H1 (cell line): Measurements from ENCODE around the gene RESP18. TPM values are rescaled to one million over a fixed set of nuclear protein-coding genes. Genes with fewer than 3 reads are reported as not detected.

ENCODE experiments used
- CTCF ChIA-PET: fragments of 300-600 bp; sonication (Branson Sonifier 250); formaldehyde crosslinking; loops from one replicate; lab custom pipeline; 2021; ENCODE audit not compliant: partially characterized antibody; lab: Charles Lee
- POLR2A ChIA-PET: fragments of 300-600 bp; sonication (Branson Sonifier 250); formaldehyde crosslinking; loops from one replicate; lab custom pipeline; 2021; ENCODE audit warnings: inconsistent platforms; ENCODE audit not compliant: partially characterized antibody; lab: Charles Lee
- DNase-seq, 2 experiments: peaks; one replicate each; pipeline versions ENCODE4 v3.0.0 to v3.0.0-alpha.2; 2010 to 2022; ENCODE audit warnings: low spot score in 2 of 2, low read depth in 1 of 2, mixed read lengths in 1 of 2
- FAIRE-seq: peaks from 2 replicates; lab custom pipeline; 2011; peaks lifted over from hg19 to GRCh38; lab: Jason Lieb, UNC
- H2AFZ ChIP-seq: 2 replicates; pipeline ENCODE4 v1.8.1; 2012; ENCODE audit warnings: low read length, inconsistent platforms
- H2AK5ac ChIP-seq: 2 replicates; pipeline ENCODE4 v1.6.1; 2013; ENCODE audit warnings: low read depth, low read length
- H2BK120ac ChIP-seq: replicated peaks from 2 replicates; pipeline ENCODE3; 2013; ENCODE audit warnings: low read depth, low read length, inconsistent platforms
- H2BK12ac ChIP-seq: 2 replicates; pipeline ENCODE4 v1.6.1; 2013; ENCODE audit warnings: low read depth, low read length
- H2BK15ac ChIP-seq: 2 replicates; pipeline ENCODE4 v1.6.1; 2013; ENCODE audit warnings: low read length
- H2BK20ac ChIP-seq: 2 replicates; pipeline ENCODE4 v1.6.1; 2013; ENCODE audit warnings: low read length
- H2BK5ac ChIP-seq: 2 replicates; pipeline ENCODE4 v1.6.1; 2013; ENCODE audit warnings: low read depth, low read length
- H3K14ac ChIP-seq: 2 replicates; pipeline ENCODE4 v1.6.1; 2013; ENCODE audit warnings: inconsistent platforms; ENCODE audit not compliant: insufficient read length
- H3K18ac ChIP-seq: 2 replicates; pipeline ENCODE4 v1.6.1; 2013; ENCODE audit warnings: low read length; ENCODE audit errors: extremely low read depth
- H3K23ac ChIP-seq: 2 replicates; pipeline ENCODE4 v1.6.1; 2013; ENCODE audit warnings: inconsistent platforms; ENCODE audit not compliant: insufficient read length
- H3K23me2 ChIP-seq: 2 replicates; pipeline ENCODE4 v1.6.1; 2013; ENCODE audit warnings: low read depth, low read length
- H3K27ac ChIP-seq: 2 replicates; pipeline ENCODE4 v1.6.1; 2011; ENCODE audit warnings: low read depth, low read length, inconsistent platforms
- H3K27me3 ChIP-seq, 4 experiments: replicated peaks in 1 of 4; 1 replicate in 1 of 4; 2 replicates in 3 of 4; pipeline versions ENCODE4 v1.6.1 to v1.8.1; 2011 to 2013; ENCODE audit warnings: low read length in 3 of 4, mild to moderate bottlenecking in 3 of 4, inconsistent platforms in 2 of 4, mixed read lengths in 2 of 4, moderate library complexity in 1 of 4; ENCODE audit not compliant: control insufficient read depth in 3 of 4, insufficient read depth in 3 of 4; ENCODE audit errors: extremely low read depth in 1 of 4
- H3K36me3 ChIP-seq, 4 experiments: 2 replicates each; pipeline versions ENCODE4 v1.6.1 to v1.8.1; 2011 to 2013; ENCODE audit warnings: mild to moderate bottlenecking in 4 of 4, low read length in 3 of 4, moderate library complexity in 2 of 4, control low read depth in 1 of 4, inconsistent platforms in 1 of 4; ENCODE audit not compliant: insufficient read depth in 4 of 4, control insufficient read depth in 2 of 4
- H3K4ac ChIP-seq: replicated peaks from 2 replicates; pipeline ENCODE3; 2013; ENCODE audit warnings: low read length, low read depth, mixed read lengths, inconsistent platforms; ENCODE audit not compliant: insufficient read length
- H3K4me1 ChIP-seq, 4 experiments: replicated peaks in 1 of 4; 1 replicate in 1 of 4; 2 replicates in 3 of 4; pipeline versions ENCODE4 v1.6.1 to v1.8.1; 2011 to 2013; ENCODE audit warnings: low read length in 3 of 4, inconsistent platforms in 2 of 4, mixed read lengths in 1 of 4; ENCODE audit not compliant: insufficient read depth in 4 of 4, control insufficient read depth in 3 of 4
- H3K4me2 ChIP-seq, 2 experiments: 2 replicates each; pipeline versions ENCODE4 v1.6.1 to v1.8.1; 2011 to 2013; ENCODE audit warnings: low read depth in 2 of 2, low read length in 2 of 2, control low read depth in 1 of 2, inconsistent platforms in 1 of 2, mild to moderate bottlenecking in 1 of 2; ENCODE audit not compliant: insufficient read depth in 1 of 2
- H3K4me3 ChIP-seq, 4 experiments: fragments of 200-600, 300-600 bp in 1 of 4; sonication (generic), shearing (Covaris generic), sonication (Bioruptor Twin) in 1 of 4; 2 replicates each; pipeline versions ENCODE4 v1.5.1 to v1.8.1; 2011 to 2016; ENCODE audit warnings: low read length in 4 of 4, low read depth in 3 of 4, control low read depth in 2 of 4, inconsistent platforms in 2 of 4, mild to moderate bottlenecking in 2 of 4, mixed read lengths in 1 of 4, moderate library complexity in 1 of 4; ENCODE audit not compliant: insufficient read depth in 2 of 4; ENCODE audit errors: extremely low read depth in 1 of 4
- H3K56ac ChIP-seq: replicated peaks from 2 replicates; pipeline ENCODE3; 2013; ENCODE audit warnings: low read depth, mild to moderate bottlenecking, mixed read lengths, low read length, inconsistent platforms; ENCODE audit not compliant: insufficient read length
- H3K79me1 ChIP-seq: 2 replicates; pipeline ENCODE4 v1.6.1; 2013; ENCODE audit warnings: low read depth, low read length, control low read depth
- H3K79me2 ChIP-seq, 2 experiments: 2 replicates each; pipeline versions ENCODE4 v1.6.1 to v1.8.1; 2012 to 2013; ENCODE audit warnings: low read length in 2 of 2, mild to moderate bottlenecking in 2 of 2, inconsistent platforms in 1 of 2; ENCODE audit not compliant: insufficient read depth in 2 of 2, control insufficient read depth in 1 of 2
- H3K9ac ChIP-seq, 4 experiments: replicated peaks in 1 of 4; 1 replicate in 1 of 4; 2 replicates in 3 of 4; pipeline versions ENCODE4 v1.6.1 to v1.8.1; 2011 to 2013; ENCODE audit warnings: low read depth in 3 of 4, low read length in 3 of 4, control low read depth in 2 of 4, mild to moderate bottlenecking in 2 of 4, moderate library complexity in 2 of 4, inconsistent platforms in 1 of 4; ENCODE audit errors: extremely low read depth in 1 of 4
- H3K9me3 ChIP-seq, 2 experiments: 2 replicates each; pipeline versions ENCODE4 v1.6.1 to v1.8.1; 2012 to 2013; ENCODE audit warnings: mild to moderate bottlenecking in 2 of 2, moderate library complexity in 2 of 2, control low read depth in 1 of 2, inconsistent platforms in 1 of 2, low read depth in 1 of 2, low read length in 1 of 2, mixed read lengths in 1 of 2; ENCODE audit not compliant: insufficient read depth in 2 of 2
- H4K20me1 ChIP-seq, 2 experiments: replicated peaks in 1 of 2; 2 replicates each; pipeline versions ENCODE3 to v1.8.1; 2011 to 2013; ENCODE audit warnings: inconsistent platforms in 2 of 2, low read length in 2 of 2, mild to moderate bottlenecking in 1 of 2; ENCODE audit not compliant: insufficient read depth in 2 of 2, control insufficient read depth in 1 of 2
- H4K5ac ChIP-seq: 2 replicates; pipeline ENCODE4 v1.6.1; 2013; ENCODE audit warnings: low read length, low read depth, mixed read lengths, inconsistent platforms; ENCODE audit not compliant: insufficient read length
- H4K8ac ChIP-seq: 2 replicates; pipeline ENCODE4 v1.8.0; 2013; ENCODE audit warnings: mild to moderate bottlenecking, moderate library complexity, low read length, inconsistent platforms; ENCODE audit not compliant: insufficient read depth; ENCODE audit errors: extremely low read depth
- H4K91ac ChIP-seq: replicated peaks from 2 replicates; pipeline ENCODE3; 2013; ENCODE audit warnings: low read length, mixed read lengths, inconsistent platforms; ENCODE audit not compliant: insufficient read length
- CREB1 ChIP-seq: IDR thresholded peaks from 2 replicates; pipeline ENCODE4 v1.6.1; 2012; ENCODE audit warnings: inconsistent platforms
- CTBP2 ChIP-seq: IDR thresholded peaks from 2 replicates; pipeline ENCODE4 v1.7.0; 2011; ENCODE audit warnings: borderline replicate concordance, mild to moderate bottlenecking, moderate library complexity, mixed read lengths, low read length; ENCODE audit not compliant: insufficient read depth, insufficient read length
- GABPA ChIP-seq: IDR thresholded peaks from 2 replicates; pipeline ENCODE4 v1.6.1; 2011; ENCODE audit warnings: mild to moderate bottlenecking, low read length, moderate library complexity, borderline replicate concordance; ENCODE audit not compliant: insufficient read depth
- KDM4A ChIP-seq: IDR thresholded peaks from one replicate; pipeline ENCODE4 v1.7.1; 2012; ENCODE audit warnings: low read depth, mild to moderate bottlenecking, moderate library complexity, low read length, inconsistent platforms; ENCODE audit not compliant: severe bottlenecking
- RBBP5 ChIP-seq: IDR thresholded peaks from 2 replicates; pipeline ENCODE4 v1.7.1; 2012; ENCODE audit warnings: low read depth, mild to moderate bottlenecking, inconsistent platforms, low read length, moderate library complexity, borderline replicate concordance
- SIN3A ChIP-seq, 2 experiments: IDR thresholded peaks in 1 of 2; conservative IDR thresholded peaks in 1 of 2; 2 replicates each; pipeline ENCODE4 v1.6.1; 2011 to 2012; ENCODE audit warnings: low read length in 2 of 2, improper control_type of control experiment in 1 of 2, low read depth in 1 of 2, mild to moderate bottlenecking in 1 of 2
- SIRT6 ChIP-seq: IDR thresholded peaks from one replicate; pipeline ENCODE4 v1.7.1; 2012; ENCODE audit warnings: low read length, inconsistent platforms
- WGBS, 2 experiments: shearing (Covaris generic) in 1 of 2; methylation state at CpG; one replicate each; pipeline versions ENCODE4 v1.1.6 to v1.1.7; 2013 to 2015; ENCODE audit warnings: low lambda C conversion rate in 2 of 2, mixed read lengths in 2 of 2, inconsistent platforms in 1 of 2, low coverage in 1 of 2, missing lambda C conversion rate in 1 of 2; ENCODE audit not compliant: insufficient replicate concordance in 2 of 2, insufficient coverage in 1 of 2, insufficient read length in 1 of 2; ENCODE audit errors: extremely low coverage in 1 of 2, missing lambda C conversion rate in 1 of 2; 5-methylcytosine and 5-hydroxymethylcytosine counted together
- polyA plus RNA-seq, 7 experiments: library from polyadenylated mRNA; depleted of rRNA in 3 of 7; stranded (reverse) in 5 of 7; unstranded in 2 of 7; fragments of >200 nt in 5 of 7; fragments of 200-250 nt in 2 of 7; gene quantifications; 1 replicate in 5 of 7; 2 replicates in 1 of 7; 4 replicates in 1 of 7; pipeline versions ENCODE4 v1.2.1 to v1.2.3, GENCODE V29; 2011 to 2013; ENCODE audit warnings: missing spikeins in 2 of 7, mixed read lengths in 2 of 7
- total RNA-seq: library from RNA; stranded (reverse); fragmentation: NEBNext Ultra II Directional; extraction: Animal tissue kit (Norgen Biotek cat#: 25700); gene quantifications from 2 replicates; pipeline ENCODE4 v1.2.1, GENCODE V29; 2021

The RESP18 gene
- total and polyA plus RNA-seq, 2 of the 8 experiments (the other 6 are each of a cell fraction or from before 2014, with no cell fraction given), result not detected

- H2AFZ ChIP-seq, result no peak overlapping the region
- no peak overlapping the region for H3K9ac ChIP-seq
- H4K91ac ChIP-seq, result no peak overlapping the region
- no peak overlapping the region for H2BK20ac ChIP-seq
- no peak overlapping the region for H3K27ac ChIP-seq
- no peak overlapping the region for H4K5ac ChIP-seq
- DNase-seq (no peak), FAIRE-seq (no peak)
- no peak overlapping the region for H2BK12ac ChIP-seq
- no peak overlapping the region for H3K4ac ChIP-seq
- H2AK5ac ChIP-seq, result no peak overlapping the region
- H3K4me3 ChIP-seq, result no peak overlapping the region
- no peak overlapping the region for H3K56ac ChIP-seq
- H3K18ac ChIP-seq, result no peak overlapping the region
- H3K23ac ChIP-seq, result no peak overlapping the region
- ChIA-PET CTCF (interaction anchor here (1.2 to 1.8 kb wide), 3 partner anchors 18 to 75 kb away, joined by 3 to 6 read pairs (median 4); no protein-coding TSS in a partner anchor), POLR2A (no interaction called here)
- no peaks in the 10 kb centered on the region for H3K79me1 ChIP-seq
- H3K9me3 ChIP-seq, result no peaks in the 10 kb centered on the region
- H2BK5ac ChIP-seq, result no peak overlapping the region
- H3K4me2 ChIP-seq, result no peak overlapping the region
- H2BK15ac ChIP-seq, result no peak overlapping the region
- H3K14ac ChIP-seq, result no peak overlapping the region
- no peak overlapping the region for H2BK120ac ChIP-seq
- WGBS, 2 experiments, result 87% methylated on average over 2 of the region's 2 CpGs; no CpG with 5 or more reads in 1 of the 2 experiments
- H3K4me1 ChIP-seq, result peaks cover 0 to 2% (median 0%) of the 10 kb centered on the region in 4 experiments; a peak in 3 of 7 replicates
- H3K27me3 ChIP-seq, result peaks cover 11 to 32% (median 23%) of the 10 kb centered on the region in 4 experiments
- no peak overlapping the region for H4K8ac ChIP-seq
- peaks cover 2% of the 10 kb centered on the region; the same call in 1 of the 2 replicates for H3K23me2 ChIP-seq
- no peaks in the 10 kb centered on the region for H3K36me3 ChIP-seq
- H3K79me2 ChIP-seq, result no peaks in the 10 kb centered on the region
- H4K20me1 ChIP-seq, result no peaks in the 10 kb centered on the region
- TF ChIP-seq KDM4A (no peak), CTBP2 (no peak), CREB1 (no peak), SIRT6 (no peak), GABPA (no peak), SIN3A (conservative IDR thresholded peaks at IDR 0.05 in 1 of 2, IDR thresholded peaks at IDR 0.05 in 1 of 2; ENCODE audit: low read depth in 1 of 2, low read length in 2 of 2) (no peak), RBBP5 (no peak)
Measured at GRCh38 chr2:219327719-219328118, 4.8 kb downstream of the RESP18 start.
